HG02870 (cell line): ENCODE data around the gene KCNQ2.

Experiments used
- ATAC-seq: cut with Tn5 transposase; IDR thresholded peaks from one replicate; pipeline ENCODE4 v1.9.1; 2021; ENCODE audit warnings: mild to moderate bottlenecking, moderate library complexity; ENCODE audit not compliant: unreplicated experiment

The KCNQ2 gene

DNA sequence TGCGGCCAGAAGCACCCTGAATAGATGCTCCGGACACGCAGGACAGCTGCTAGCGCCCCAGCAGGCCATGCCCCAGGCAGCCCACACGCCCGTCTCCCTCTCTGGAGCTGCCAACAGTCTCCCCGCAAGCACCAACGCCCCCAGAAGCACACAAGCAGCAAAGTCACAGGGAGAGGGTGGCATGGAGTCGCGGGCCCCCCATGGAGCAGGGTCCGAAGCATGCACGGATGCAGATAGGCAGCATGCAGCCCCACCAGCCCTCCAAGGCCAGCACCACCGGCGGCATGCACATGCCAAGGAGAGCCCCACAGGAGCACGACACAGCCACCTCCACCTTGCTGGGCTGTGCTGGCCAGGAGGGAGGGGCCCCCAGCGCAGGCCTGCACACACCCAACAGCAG is 53.8 kb downstream of the KCNQ2 start:
- ATAC-seq = no peak

DNA sequence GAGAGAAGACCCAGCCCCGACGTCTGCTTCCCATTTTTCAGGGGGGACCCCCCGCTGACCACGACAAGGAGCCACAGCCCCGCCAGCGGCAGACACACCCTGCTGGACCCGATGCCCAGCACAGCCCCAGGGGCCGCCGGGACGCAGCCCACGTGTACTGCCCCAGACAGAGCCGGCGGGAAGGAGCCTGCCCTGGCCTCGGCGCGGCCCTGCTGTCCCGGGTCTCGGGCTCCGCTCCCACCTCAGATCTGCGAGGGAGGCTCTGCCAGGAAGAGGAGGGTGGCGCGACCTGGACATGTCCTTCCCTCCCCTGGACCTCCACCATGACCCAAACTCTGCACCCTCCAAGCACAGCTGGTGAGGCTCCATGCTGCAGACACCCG is 54.7 kb downstream of the KCNQ2 start:
- ATAC-seq = no peak

DNA sequence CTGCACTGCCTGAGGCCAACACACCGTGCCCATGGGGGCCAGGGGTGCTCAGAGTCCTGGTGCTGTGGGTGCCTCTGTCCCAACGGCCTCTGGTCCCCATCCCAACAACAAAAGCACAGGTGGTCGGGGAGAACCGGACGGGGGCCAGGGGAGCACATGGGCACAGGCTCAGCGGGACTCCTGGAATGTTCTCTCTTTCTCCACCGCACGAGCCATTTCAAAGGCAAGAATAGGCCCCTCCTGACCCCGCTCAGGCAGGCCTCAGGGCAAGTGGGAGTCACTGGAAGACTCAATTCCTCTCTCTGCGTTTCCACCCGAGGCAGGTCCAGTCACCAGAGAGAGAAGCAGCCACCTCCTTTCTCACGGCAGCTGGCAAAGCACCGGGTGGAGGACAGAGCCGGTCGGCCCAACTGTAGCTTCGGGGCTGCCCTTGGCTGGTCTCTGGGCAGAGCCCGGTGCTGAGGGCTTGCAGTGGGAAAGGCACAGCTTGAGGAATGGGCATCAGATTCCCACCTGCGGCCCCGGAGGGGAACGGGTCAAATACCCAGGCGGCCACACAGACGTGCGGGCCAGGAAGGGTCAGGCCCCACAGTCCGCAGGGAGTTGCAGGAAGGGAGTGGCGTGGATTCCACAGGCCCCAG is 55.2 kb downstream of the KCNQ2 start:
- ATAC-seq = no peak

DNA sequence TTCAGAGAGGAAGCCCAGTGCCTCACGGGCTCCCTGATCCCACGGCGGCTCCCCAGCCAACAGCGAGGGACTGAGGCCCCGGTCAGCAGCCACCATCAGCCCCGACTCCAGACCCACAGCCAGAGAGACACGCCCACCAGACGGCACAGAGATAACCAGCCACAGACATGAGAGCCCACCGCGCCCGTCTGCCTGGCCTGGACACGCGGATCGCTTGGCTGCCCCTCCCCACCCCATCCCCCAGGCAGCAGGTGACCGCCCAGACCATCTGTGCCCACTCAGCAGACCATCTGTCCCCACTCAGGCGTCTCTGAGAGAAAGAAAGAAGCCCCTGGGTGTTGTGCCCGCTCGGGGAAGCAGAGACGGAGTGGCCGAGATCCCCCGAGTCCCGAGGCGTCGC is 55.8 kb downstream of the KCNQ2 start:
- ATAC-seq = no peak

DNA sequence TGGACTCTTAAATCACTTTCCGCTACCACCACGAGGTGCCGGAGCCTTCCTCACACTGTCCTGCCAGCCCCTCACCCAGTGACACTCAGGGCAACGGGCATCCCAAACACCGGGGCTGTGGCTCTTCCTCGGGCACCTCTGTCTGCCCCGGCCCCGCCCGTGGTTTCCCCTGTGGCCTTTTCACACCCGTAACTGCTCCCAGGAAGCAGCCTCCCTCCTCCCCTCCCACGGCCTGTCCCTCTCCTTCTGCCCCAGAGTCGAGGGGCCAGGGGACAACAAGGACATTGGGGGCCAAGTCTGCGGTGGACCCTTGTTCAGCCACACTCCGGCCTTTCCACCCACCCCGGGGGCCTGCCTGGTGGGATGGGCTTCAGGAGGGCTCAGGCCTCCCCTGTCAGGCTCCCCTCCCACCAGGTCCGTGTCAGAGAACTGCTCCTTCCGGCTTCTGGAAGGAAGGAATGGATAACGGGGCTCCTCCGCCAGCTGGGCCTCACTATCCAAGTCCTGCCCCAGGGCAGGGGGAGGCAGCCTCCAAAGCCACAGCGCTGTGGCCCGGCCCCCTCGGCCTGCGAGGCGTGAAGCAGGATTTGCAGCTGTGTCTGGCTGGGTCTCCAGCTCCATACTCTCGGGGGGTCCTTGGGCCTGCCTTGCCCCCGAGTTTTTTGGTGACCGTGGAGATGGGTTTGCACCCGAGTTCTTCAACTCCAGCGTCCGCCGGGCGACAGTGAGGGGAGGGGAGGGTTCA is 56.6 kb downstream of the KCNQ2 start:
- no peak for ATAC-seq

DNA sequence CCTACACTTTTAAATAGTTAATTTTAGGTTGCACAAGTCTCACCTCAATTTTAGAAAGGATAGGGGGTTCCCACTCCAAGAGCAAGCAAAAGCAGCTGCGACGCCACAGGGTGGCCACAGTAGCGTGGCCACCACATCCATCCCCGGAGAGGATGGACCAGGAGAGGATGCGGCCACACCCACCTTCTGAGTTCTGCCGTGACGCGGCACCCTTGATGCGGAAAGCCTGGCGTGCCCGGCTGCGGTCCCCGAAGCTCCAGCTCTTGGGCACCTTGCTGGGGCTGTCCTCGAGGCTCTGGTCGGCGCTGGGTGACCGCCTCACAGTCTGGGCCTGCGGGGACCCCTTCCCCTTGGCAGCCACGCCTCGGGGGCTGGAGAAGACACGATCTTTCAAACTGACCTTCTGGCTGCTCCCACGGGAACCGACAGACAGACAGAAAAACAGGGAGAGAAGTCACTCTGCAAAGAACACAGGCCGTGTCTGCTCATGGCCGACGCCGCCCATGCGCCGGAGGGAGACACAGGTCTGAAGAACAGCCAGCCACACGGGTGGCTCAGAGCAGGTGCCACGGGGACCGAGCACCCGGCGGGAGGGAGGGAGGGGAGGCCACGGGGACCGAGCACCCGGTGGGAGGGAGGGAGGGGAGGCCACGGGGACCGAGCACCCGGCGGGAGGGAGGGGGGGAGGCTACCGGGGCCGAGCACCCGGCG is 57.6 kb downstream of the KCNQ2 start:
- ATAC-seq = no peak

DNA sequence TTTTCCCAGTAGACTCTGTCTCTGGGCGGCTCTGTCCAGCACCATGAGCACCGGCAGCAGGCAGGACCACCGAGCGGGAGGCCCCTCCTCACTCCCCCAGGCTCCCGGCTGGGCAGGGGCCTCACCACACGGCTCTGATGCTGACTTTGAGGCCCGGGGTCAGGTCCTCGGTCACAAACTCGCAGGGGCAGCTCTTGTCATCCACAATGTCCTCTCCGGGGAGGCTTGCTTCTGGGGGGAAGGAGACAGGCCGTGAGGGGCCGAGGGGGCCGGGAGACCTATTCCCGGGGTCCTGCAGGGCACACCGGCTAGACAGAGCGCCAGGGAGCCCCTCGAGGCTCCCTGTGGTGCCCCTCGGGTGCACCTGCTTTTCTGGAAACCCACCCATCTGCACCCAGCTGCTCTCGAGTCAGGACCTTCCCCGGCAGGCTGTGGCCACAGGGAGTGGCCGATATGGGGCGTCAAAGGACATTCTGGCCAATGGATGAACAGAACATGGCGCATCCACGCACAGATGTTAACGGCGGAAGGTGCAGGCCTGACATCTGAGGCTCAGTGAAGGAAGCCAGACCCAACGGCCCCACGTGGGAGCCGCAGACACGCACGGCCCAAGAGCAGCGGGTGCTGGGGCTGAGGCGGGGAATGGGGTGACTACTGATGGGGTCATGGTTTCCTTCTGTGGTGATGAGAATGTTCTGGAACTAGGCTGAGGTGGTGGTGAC is 58.3 kb downstream of the KCNQ2 start:
- no peak for ATAC-seq

DNA sequence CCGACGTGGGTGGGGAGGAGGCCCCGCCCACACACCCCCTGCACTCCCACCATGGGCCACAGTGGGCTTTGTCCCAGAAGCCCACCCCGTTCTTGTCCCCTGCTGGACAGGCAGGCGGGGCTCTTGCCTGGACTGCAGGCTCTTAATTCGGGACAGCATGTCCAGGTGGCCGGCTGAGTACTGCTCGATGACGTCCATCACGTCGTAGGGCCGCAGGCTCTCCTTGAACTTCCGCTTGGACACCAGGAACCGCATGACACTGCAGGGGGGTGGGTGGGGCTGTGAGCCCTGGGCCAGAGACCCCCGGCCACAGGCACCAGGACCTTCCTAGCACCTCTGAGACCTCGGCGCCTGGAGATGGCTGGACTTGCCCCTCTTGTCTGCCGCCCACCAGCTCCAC is 59.1 kb downstream of the KCNQ2 start:
- ATAC-seq = no peak

DNA sequence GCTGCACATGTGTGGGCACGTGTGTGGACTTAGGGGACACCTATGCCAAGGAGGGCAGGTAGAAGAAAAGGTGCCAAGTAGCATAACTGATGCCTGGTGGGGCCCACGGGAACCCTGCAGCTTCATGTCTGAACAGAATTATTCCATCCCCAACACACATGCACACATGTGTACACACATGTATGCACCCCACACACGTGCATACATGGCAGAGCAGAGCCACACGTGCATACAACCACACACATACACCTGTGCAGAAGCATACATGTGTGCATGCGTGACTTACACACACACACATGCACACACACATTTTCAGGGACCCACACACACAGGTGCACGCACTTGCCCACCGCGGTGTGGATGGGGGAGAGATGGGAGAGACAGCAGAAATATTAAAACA is 59.6 kb downstream of the KCNQ2 start:
- no peak for ATAC-seq

DNA sequence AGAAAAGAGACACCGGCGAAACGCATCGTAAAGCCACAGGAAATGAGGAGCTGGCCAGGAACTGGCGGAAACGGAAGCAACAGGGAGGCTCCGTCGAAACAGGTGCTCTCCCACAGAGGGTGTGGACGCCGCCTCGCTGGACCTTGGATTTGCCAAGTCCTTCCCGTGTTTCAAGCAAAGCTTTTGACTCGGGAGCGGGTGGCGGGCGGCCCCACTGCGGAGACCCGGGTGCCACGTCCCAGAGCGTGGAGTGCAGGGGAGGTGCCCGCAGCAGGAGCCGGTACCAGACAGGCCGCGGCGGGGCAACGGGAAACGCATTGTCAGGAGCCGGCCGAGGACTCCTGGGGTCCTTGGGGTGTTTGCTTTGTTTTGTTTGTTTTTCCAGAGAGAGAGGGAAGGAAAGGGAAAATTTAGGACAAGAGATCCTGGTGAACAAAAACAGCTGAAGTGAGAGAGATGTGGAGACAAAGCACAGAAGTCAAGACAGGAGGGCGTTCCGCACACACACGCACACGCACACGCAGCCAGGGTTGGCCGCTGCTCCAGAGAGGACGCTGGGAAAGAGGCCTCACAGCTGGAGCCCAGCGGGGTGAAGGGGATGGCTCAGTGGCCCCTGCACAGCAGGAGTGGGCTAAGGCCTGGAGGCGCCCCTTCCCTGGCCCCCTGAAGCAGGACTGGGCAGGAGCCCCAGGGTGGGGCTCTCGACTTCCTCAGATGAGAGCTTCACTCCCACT is 60.4 kb downstream of the KCNQ2 start:
- no peak for ATAC-seq

DNA sequence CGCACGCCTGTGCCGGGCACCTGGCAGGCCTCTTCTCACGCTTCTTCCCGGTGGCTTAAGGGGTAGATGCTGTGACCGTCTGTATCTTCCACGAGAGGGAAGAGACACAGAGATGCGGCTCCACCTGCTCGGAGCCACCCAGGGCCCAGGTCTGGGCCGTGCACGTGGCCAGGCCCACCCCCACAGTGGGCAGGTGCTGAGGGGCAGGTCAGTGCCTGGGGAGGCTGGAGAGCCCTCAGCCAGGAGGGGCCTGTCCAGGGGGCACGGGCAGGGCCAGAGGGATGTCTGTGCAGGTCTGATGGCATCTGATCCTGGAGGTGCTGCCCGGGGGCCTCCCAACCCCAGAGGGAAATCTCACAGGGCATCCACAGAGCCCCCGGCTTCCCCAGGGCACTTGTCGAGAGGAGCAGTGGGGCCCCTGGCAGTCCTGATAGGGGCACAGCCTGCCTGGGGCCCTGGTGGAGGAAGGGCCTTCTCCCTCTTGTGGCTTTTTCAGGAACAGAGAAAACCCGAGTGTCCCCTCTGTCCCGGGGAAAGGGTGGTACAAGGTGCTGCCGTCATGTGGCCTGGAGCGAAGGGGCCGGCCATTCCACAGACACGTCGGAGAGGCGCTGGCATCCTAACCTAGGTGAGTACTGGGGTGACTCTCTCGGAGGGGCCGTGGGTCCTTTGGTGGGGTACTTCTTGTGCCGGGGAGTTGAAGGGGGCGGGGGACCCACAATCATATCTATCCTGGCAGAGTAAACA is 61.1 kb downstream of the KCNQ2 start:
- ATAC-seq = no peak

DNA sequence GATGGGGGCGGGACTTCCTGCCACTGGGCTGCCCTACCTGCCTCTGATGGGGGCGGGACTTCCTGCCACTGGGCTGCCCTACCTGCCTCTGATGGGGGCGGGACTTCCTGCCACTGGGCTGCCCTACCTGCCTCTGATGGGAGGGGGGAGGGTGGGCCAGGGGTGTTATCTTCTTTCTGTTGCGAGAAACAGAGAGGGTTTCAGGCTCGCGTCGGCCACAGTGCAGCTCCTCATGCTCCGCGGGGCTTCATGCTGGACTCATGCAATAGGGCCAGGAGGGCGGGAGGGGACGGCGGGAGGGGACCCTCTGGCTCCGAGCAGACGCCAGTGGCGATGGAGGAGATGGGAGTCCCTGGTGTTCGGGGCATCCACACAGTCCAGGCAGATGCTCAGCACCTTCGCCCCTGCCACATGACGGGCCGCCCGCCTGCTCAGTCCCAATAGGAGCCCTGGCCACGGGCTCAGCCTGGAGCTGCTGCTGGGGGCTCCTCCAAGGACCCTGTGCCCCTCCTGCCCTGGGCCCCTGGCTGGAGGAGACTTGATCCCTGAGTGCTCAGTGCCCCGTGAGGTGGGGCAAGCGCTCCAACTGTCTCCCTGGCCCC is 62.5 kb downstream of the KCNQ2 start:
- no peak for ATAC-seq

DNA sequence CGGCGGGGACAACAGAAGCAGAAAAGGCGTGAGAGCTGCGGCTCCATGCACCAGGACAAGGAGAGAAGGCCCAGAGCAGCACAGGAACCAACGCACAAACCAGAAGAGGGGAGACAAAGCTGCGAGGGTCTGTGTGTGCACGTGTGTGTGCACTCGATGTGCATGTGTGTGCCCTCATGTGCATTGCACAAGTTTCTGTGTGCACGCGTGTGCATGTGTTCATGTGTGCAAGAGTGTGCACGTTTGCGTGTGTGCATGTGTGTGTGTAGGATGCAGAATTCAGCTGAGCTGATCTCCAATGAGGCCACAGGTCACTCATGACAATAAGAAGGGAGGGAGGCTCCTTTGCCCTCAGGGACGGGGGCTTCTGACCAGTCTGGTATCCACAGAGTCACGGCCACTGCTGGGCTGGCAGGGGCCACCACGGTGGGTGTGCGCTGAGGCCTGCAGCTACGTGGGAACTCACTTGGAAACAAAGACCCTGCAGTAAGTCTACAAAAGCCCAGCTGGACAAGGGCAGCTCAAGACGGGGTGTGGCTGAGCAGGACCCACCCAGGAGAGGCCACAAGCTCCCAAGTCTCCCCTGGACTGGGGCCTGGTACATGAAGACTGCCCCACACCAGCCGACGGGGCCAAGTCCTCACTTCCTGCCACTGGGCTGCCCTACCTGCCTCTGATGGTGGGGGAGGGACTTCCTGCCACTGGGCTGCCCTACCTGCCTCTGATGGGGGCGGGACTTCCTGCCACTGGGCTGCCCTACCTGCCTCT is 63.2 kb downstream of the KCNQ2 start:
- ATAC-seq = no peak

DNA sequence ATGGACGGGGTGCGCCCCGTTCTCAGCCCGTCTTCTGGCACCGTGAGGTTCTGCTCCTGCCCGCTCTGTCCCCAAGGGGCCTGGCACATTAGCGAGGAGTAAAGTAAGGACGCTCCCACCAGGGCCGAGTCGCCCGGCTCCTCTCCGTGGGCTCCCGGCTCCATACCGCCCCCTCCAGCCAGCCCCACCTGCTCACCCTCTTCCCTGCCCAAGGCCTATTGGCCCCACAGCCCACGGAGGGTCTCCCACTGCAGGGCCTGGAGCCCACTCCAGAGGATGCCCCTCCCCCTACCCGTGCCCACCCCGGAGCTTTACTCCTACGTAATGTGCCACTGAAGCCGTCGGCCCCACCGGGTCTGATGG is 63.8 kb downstream of the KCNQ2 start:
- no peak for ATAC-seq

DNA sequence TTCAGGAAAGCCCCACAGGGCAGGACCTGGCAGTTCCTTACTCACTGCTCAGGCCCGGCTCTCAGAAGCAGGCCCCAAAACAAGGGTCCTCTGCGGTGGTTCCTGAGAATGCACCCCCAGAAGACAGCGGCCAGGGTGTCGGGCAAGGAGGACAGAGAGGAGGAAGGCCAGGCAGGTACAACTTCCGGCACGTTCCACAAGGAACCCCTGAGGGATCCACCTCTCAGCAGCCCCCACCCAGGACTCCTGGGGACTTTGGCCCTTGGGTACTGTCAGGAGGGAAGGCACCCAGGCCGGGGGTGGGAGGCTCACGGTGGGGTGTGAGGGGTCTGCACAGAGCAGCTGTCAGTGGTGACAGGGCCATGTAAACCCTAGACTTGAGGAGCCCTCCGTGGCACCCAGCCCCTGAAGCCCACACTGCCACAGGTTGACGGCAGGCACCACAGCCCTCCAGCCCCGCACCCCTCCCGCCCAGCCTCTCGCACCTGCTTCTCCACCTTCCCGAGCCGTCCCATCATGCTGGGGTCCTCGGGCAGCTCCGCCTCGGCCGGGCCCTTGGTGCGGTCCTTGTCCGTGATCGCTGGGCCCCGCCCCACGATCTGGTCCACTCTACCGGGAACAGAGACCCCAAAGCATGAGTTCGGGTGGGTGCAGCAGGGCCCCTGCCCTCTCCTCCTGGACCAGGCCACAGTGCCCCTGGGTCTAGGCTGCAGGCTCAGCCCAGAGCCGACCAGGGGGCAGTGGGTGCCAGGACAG is 64.3 kb downstream of the KCNQ2 start:
- no peak for ATAC-seq

DNA sequence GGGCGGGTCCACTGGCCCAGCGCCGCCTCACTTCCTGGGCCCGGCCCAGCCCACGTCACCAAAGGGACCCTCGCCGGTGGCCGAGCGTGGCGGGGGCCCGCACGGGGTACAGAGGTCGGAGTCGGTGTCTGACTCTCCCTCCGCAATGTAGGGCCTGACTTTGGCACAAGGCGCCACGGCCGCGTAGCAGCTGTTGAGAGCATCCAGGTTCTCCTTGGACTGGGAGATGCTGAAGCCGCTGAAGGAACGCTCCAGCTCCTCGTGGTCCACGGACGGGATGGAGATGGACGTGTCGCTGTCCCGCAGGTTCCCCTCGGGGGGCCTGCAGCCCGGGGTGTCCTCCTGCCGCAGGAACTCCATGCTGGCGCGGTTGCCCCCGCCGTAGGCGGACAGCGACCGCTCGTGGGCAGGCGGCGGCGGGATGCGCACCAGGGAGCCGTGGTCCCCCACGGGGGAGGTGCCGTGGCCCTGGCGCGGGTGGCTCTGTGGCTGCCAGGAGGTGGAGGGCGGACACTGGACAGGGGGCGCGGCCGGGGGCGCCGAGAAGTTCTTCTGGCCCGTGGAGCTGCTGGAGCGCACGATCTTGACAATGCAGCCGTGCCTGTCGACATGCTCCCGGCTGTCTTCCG is 65.7 kb downstream of the KCNQ2 start:
- ATAC-seq = no peak

DNA sequence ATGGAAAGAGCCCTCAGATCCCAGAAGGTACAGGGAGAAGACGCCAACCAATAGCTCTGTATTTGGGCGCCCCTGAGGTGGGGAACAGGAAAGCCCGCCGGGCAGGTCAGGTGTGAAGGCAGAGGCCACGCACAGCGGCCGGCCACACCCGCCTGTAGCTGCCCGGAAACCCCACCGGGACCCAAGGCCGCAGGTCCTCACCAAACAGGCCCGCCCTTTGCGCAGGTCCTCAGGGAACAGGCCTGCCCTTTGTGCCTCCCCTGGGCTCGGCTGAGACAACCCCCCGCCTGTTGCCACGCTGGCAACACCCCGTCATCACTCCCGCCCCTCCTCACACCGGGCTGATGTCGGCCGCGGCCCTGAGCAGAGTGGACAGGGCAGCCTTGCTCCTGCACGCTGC is 66.4 kb downstream of the KCNQ2 start:
- no peak for ATAC-seq
